Stimulated activated naive CD4-positive, alpha-beta T cell treated with Interleukin-2 at 50 U/mL for 16 hours (primary cell): Measurements from ENCODE around the gene HEATR1.
A peak's percentile ranks its signal among the peaks of the same experiment; 100 is the strongest.
"Not testable (repeated sequence)": the region's sequence is repeated elsewhere in the genome, so short reads cannot be mapped to it uniquely, and the experiment has no call there.

Experiments used
- DNase-seq: peaks from one replicate; lab custom pipeline; 2025; lab: John Stamatoyannopoulos, UW

Gene HEATR1

DNA sequence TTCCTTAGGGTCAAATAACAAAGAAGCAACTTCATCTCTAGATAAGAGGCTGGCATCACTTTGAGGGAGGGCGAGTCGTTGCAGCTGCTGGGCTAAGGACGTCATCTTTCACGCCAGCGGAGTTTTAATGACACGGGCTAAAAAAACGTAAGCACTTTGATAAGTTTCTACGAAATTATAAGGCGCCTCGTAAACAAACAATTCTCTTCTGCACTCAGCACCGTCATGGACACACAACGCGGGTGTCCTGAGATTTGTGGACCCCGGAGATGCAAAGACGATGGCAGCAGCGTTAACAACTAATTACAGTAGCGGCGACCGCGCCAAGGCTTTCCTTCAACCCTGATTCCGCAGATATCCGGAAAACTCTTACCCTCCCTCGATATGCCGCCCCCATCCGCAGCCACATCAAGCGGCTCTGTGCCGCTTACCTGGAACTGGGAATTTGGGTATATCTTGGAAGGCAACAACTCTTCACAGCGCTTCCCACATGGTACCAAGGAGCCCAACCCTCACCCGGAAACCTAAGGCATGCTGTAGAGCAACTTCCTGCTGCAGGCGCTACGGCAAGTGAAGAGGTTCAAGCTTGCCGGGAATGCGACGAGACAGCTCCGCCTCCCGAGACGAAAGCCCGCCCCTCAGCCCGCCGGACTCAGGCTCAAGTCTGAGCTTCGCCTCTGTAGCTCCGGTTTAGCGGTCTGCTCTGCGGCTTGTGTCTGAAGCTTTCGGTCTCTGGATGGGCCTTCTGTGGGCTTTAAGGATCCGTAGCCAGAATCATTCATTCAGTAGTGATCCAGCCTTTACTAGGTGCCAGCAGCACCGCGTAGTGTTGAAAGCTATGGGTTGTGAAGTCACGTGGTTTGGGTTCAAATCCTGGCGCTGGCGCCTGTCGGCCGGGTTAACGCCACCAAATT is at the start of gene HEATR1:
Gene HEATR1, minus strand, starts transcription at position 526 of the 914 bp plus-strand sequence. Its CDS starts 421 bp downstream, at position 105.
- peak; percentile 86 for DNase-seq

DNA sequence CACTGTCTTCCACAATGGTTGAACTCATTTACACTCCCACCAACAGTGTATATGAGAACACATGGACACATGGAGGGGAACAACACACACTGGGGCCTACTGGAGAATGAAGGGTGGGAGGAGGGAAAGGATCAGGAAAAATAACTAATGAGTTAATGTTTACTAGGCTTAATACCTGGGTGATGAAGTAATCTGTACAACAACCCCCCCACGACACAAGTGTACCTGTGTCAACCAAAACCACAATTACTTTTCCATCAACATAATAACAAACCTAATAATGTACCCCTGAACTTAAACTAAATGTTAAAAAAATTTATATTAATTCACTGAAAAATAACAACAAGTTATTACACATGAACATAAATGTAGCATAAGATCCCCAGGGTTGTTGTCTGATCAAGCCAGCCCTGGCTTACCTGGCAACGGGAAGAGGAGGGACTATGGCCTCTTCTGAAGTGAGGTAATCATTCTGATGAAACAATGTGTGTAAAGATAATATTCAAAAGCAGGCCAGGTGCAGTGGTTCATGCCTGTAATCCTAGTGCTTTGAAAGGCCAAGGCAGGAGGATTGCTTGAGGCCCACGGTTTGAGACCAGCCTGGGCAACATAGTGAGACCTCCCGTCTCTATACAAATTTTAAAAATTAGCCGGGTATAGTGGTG is 40.8 kb upstream of the HEATR1 start:
- no peak for DNase-seq

DNA sequence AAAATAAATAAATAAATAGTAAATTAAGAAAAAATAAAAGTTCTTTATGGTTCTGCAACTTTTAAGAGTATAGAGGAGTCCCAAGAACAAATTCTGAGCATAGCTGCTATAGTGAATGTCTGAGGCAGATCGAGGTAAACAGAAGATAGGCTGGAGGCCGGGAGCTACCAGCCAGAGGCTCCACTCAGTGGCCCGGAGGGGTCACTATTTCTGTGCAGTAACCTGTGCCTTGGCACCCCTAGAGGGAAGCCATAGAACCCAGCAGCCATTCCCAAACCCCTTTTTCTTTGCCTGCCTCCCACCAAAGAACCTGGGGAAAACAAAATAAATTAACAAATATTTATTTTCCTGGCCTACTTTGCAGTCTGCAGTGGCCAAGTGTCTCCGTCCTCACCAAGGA is 38.4 kb upstream of the HEATR1 start:
- no peak for DNase-seq

GRCh38 chr1:236639686-236640085 is 35.4 kb upstream of the HEATR1 start:
- DNase-seq: no peak

- no peak for DNase-seq
Measured at GRCh38 chr1:236638945-236639344, 34.6 kb upstream of the HEATR1 start.

DNA sequence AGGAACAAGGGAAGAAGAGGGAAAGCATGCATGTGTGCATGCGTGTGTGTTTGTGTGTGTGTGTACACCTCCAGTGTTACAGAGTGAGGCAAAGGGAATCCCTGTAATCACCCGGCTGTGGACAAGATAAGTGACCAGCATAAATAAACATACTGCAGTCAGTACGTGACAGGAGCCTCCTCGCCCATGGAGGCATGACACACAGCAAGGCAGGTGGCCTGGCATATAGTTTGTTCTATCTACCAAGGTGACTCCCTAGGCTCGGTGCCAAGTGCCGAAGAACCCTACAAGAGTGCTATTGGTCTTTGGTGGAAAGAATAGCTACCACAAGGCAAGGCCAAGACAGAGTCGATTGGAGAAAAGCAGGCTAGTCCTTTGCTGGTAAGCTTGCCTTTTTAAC is 31.7 kb upstream of the HEATR1 start:
- DNase-seq: no peak

DNA sequence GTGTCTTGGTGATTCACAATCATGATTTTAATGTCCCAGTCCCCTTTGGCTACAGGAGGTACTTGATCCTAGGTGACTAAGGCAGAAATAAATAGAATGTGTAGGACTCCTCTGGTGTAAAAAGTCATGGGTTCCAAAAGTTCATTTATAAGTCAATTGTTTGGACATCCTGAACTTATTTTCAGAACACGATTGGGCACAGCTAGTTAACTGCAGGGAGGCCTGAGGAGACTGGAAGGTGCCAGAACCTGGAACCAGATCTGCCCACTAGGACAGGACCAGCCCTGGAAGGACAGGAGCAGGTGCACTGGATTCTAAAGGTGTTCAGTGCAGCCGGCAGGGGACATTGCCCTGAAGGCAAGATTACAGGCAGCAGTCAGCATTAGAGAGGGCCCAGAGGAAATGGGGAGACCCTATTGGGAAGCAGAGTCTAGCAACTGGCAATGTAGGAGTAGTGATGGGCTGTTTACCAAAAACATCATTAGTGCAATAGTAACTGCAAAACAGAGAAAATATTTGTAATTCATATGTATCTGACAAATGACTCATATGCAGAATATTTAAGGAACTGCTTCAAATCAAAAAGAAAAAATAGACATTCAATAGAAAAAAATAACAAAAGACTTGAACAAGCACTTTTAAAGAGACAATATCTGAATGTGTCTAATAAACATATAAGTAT is 23.6 kb upstream of the HEATR1 start:
- no peak for DNase-seq

- DNase-seq: no peak
Measured at GRCh38 chr1:236623371-236624166, 19.3 kb upstream of the HEATR1 start.

DNA sequence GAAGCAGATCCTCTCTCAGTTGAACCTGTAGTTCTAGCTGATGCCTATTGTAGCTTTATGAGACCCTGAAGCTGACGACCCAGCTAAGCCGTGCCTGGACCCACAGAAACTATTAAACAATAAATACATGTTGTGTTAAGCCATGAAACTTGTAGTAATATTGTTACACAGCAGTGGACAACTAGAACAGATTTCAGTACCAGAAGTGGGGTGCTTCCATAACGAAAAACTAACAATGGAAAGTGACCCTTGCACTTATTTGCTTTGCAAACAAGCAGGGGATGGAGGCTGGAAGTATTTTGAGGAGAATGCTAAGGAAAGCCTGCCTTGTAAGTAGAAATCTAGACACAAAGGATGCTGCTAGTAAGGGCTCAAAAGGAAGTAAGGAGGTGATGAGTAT is 18.1 kb upstream of the HEATR1 start:
- DNase-seq: no peak

- no peak for DNase-seq
Measured at GRCh38 chr1:236619398-236619797, 15.1 kb upstream of the HEATR1 start.

- no peak for DNase-seq
Measured at GRCh38 chr1:236618507-236618906, 14.2 kb upstream of the HEATR1 start.

- DNase-seq: no peak
Measured at GRCh38 chr1:236615399-236616148, 11.3 kb upstream of the HEATR1 start.

GRCh38 chr1:236612349-236612748 is 8.0 kb upstream of the HEATR1 start:
- DNase-seq: no peak

GRCh38 chr1:236608930-236609726 is 4.8 kb upstream of the HEATR1 start:
- no peak for DNase-seq

- DNase-seq: not testable (repeated sequence)
Measured at GRCh38 chr1:236607597-236607996, 3.3 kb upstream of the HEATR1 start.

DNA sequence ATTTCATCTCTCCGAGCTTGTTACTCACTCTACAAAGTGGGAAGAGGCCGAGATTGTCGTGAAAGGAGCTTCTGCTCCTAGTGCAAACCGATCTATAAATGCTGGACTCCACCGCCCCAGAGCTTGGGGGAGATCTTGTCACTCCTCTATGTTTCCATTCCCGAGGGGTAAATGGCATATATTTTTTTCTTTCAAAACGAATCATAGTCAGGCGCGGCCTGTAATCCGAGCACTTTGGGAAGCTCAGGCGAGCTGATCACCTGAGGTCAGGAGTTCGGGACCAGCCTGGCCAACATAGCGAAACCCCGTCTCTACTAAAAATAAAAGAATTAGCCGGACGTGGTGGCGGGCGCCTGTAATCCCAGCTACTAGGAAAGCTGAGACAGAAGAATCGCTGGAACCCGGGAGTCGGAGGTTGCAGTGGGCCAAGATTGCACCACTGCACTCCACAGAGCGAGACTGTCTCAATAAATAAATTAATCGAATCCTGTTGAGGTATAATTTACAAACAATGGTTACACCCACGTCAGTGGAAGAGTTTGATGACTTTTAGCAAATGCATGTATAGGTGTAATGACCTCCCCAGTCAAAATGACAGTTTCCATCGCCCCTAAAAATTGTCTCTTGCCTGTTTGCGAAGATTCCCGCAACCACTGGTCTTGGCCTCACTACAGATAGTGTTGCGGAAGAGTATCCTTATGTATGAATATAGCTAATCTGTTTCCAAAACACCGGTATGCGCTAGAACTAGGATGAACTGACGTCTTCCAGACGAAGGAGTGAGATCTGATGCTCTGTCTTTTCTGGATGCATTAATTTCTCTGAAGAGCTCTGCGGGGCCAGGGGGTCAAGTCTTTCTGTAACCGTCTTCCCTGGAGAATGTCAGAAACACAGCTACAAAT is 840 bp upstream of the HEATR1 start:
- DNase-seq: no peak

- DNase-seq: no peak
Measured at GRCh38 chr1:236602171-236602570, 2.1 kb downstream of the HEATR1 start.

GRCh38 chr1:236590553-236591150 is 13.7 kb downstream of the HEATR1 start:
- no peak for DNase-seq

- no peak for DNase-seq
Measured at GRCh38 chr1:236589531-236589930, 14.8 kb downstream of the HEATR1 start.
